Stromal cell of bone marrow (primary cell): ENCODE data around the gene SERPINA5.

Experiments
- DNase-seq: peaks from one replicate; pipeline ENCODE4 v3.0.0-alpha.2; 2012; ENCODE audit warnings: low read depth

Gene SERPINA5, protein sequence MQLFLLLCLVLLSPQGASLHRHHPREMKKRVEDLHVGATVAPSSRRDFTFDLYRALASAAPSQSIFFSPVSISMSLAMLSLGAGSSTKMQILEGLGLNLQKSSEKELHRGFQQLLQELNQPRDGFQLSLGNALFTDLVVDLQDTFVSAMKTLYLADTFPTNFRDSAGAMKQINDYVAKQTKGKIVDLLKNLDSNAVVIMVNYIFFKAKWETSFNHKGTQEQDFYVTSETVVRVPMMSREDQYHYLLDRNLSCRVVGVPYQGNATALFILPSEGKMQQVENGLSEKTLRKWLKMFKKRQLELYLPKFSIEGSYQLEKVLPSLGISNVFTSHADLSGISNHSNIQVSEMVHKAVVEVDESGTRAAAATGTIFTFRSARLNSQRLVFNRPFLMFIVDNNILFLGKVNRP

DNA sequence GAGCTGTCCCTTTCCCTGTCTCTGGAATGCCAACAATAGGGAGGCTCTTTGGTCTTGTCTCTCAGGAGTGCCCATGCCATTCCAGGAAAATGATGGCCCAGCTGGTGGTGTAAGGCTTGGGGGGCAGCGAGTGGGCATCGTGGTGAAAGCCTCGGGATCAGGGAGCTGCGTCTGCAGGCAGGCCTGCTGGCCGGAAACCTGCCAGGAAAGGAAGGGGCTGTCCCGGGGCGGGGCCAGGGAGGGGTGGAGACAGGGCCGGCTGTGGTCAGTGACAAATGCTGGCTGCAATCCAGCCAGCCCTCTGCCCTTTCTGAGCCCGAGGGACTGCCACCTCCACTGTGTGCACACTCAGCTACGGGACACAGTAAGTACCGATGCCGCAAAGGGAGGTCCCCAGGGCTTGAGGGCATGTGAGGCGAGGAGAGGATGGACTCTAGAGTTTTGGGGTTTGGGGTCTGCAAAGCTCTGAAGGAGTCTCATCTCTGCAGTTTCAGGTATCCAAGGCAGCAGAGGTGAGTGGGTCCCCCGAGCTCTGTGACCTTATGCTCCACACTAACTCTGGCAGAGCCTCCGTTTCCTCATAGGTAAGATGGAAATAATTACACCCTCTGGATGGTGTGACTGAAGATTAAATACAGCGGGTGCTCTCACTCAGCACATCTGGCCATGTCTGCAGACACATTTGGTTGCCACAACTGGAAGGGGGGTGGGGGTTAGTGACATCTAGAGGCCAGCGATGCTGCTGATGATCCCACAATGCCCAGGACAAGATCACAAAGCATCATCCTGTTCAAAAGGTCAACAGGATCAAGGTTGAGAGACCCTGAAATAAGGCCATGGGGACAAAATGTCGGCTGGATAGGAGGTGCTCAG, at the start of gene SERPINA5:
SERPINA5 (plus strand) TSS at position 300 of the 873 bp plus-strand sequence. CDS start 5,937 bp downstream, outside the sequence.
- DNase-seq, result no peak

DNA sequence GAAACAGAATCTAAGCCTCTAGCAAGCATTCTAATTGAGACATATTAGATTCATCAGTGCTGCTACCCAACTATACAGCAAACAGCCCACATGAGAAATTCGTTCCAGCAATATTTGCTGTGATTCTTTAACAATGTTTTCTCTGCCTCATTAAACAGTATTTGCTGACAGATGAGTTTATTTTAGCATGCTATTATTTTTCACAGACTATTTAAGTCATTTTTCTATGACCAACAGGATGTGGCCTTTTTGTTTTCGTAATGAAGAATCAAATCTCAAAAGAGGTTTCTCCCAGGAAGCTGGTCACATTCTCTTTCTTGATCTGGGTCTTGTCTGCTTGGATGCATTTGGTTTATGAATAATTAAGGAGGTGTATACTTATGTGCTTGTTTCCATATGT, 48.8 kb upstream of the SERPINA5 start:
- DNase-seq, result peak; percentile 9

DNA sequence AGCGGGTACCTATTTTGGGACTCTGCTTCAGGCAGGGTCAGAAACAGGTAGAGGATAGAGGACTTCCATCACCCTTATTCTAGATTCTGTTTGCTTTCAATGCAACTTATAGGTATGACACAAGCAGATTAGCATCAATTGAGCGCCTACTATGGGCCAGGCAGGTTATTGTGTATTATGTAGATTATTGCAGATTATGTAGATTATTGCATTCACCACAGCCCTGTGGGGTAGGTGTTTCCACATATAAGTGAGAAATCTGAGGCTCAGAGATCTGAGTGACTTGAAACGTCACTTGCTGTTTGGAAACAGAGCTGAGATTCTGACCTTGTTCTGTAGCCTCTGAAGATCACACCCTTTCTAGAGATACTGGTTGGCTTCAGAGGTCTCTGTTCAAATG, 45.7 kb upstream of the SERPINA5 start:
- DNase-seq, result no peak

DNA sequence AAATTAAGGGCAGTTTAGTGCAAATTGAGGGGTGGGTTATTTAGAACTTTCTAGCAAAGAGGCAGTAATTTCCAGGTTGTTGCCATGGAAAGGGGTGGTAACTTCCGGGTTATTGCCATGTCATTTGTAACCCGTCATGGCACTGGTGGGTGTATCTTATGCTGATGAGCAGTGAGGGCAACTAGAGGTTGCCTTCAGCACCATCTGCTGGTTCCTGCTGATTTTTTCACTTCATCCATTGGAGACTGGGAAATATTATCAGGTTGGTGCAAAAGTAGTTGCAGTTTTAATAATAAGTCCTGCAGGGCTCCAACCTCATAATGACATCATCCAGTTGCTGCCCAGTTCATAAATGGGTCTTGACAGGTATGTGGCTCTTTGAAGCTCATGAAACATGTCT, 44.4 kb upstream of the SERPINA5 start:
- no peak for DNase-seq

DNA sequence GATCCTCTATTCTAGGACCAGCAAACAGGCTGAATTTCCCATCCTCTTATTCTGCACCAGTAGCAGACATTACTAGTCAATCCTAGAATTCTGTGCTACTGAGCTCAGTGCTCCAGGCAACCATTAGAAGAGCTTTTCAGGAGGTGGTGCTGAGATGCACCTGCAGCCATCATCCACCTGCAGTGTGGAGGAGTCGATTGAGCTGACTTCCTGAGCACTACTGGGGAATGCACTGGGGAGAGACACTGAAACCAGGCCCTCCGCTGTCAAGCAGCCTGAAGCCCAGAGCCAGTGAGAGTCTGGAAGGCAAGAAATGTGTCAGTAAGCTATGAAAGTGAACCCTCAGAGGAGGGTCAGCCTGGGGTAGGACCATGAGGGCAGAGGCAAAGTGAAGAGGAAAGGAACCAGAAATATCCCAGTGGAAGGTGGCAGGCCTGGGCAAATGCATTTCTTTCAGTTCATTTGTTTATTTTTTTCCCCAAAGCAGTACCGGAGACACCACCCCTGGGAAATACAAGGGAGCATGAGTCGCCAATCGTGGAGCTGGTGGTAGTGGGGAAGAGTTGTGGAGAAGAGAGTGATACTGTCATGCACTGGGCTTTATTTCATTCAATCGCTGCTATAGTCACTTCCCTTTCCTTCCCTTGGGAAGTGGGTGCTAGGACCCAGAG, 43.0 kb upstream of the SERPINA5 start:
- no peak for DNase-seq

DNA sequence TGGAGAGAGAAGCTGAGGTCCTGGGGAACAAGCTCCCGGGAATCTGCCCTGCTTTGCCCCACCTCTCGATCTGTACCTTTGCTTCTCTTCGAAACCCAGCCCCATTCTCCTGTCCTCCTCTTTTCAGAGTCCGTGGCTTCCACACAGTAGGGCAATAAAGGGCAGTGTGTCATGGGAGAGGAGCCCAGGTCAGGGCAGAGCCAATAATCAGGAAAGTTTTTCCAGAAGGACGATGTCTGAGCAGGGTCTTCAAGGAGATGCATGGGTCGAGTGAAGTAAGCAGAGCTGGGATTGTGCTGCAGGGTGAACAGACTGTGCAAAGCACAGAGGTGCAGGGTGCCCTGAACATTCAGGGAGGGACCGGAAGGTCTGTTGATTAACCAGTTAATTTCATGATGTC, 42.0 kb upstream of the SERPINA5 start:
- no peak for DNase-seq

DNA sequence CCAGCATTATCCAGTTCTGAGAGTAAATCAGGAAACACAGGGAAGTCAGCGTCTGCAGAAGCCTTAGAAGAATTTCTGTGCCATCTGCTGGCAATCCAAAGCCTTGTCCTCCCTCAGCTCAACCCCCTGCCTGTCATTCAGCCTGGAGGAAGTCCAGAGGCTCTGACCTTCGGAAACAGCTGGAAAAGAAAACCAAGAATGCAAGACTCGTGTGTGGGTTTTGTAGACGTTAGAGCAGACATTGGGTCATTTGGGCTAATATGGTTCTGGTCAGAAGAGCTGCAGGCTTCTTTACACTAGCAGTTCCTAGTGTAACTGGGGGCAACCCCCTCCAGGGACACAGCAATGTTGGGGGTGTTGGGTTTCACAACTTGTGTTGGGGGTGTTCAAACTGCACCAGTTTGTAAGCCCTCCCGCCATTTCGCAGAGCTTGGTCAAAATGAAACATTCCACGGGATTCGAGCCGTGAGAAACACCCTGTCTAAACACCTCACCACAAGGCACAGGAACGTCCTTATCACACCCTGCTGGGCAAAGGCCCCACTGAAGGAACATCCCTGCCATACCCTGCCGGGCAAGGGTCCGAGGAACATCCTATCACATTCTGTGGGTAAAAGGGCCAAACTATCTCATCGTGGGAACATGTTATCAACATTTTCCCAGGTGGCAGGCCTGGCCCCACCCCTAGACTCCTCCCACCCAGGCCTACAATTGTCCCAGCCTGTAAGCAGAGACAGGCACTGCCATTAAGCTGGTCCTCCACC, 41.0 kb upstream of the SERPINA5 start:
- peak; percentile 31 for DNase-seq

DNA sequence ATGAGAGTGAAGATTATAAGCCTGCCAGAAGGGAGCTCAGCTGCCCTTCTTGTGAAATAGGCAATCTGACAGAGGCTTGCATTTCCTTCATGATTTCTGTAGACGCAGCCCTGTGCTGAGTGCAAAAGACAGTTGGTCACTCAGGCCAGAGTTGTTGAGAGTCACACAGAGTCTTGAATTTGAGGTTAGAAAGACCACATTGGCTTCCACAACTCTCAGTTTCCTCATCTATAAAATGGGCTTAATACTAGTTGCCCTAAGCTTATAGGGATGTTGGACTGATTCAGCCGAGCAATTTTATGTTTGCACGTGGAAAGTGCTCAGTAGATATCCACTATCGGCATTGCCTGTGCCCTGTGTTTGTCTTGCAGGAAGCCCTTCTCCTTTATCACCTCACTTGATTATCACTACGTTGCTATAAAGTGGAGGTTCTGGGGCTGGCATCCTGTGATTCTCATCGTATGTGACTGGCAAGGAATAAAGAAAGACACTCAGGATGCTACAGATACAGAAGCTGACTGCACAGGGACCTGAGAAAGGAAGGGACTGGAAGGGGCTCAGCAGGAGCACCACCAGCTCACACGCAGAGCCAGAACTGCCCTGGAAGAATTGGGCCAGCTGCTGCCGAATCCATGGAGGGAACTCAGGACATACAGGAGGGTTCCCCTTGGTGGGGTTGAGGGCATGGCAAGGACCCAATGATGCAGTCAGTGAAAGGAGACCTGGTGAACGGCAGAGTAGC, 39.8 kb upstream of the SERPINA5 start:
- DNase-seq, result no peak

DNA sequence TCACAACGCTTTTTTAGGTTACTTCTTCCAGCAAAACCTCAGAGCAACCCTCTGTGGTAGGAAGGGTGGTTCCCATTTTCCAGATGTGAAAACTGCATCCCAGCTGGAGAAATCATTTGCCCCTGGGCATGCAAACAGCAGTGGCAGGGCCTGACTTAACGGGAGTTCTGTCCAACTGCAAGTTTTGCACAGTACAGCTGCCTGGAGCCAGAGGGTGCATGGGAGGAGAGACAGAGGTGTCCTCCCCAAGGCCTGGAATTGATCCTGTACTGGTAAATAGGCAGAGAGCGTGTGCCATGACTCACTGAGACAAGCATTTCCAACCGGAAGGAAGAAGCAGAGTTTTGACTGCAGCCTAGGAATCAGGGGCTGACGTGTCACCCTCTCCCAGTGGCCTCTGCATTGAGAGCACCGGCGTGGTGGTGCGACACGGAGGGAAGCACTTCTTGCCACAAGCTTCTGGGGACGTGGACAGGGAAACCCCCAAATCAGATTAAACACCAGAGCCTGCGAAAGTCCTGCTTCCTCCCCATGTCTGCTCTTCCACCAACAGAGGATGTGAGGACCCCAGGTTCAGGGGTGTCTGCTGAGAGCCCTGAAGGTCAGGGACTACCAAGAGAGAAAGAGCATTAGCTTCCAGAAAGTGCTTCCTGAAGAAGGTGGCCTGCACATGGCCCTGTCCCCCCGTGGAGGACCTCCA, 39.0 kb upstream of the SERPINA5 start:
- DNase-seq, result no peak

DNA sequence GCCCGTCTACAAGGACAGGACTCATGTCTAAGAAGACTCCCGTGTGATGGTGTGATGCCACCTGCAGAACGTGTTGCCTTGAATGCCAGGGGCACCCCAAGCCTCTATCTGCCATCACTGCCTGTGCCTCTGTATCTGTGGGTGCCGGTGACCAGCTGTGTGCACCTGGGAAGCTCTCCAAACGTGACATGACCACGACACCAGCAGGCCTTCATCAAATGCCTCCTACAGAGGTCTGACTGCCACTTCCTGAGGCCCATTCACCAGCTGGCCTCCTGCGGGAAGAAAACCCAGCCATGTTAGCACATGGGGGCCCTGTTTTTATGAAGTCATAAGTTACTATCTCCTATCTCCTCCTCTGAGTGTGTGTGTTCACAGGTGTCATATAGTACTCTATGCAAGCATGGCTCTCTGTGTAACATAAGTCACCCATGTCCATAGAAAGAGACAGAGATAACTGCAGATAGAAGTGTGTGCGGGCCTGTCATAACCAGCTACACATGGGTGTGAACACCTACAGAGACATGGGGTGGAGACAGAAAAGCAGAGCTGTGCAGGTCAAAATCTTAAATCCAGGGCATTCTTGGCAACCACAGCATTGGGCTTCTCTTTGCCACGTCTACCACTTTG, 38.3 kb upstream of the SERPINA5 start:
- DNase-seq, result no peak

DNA sequence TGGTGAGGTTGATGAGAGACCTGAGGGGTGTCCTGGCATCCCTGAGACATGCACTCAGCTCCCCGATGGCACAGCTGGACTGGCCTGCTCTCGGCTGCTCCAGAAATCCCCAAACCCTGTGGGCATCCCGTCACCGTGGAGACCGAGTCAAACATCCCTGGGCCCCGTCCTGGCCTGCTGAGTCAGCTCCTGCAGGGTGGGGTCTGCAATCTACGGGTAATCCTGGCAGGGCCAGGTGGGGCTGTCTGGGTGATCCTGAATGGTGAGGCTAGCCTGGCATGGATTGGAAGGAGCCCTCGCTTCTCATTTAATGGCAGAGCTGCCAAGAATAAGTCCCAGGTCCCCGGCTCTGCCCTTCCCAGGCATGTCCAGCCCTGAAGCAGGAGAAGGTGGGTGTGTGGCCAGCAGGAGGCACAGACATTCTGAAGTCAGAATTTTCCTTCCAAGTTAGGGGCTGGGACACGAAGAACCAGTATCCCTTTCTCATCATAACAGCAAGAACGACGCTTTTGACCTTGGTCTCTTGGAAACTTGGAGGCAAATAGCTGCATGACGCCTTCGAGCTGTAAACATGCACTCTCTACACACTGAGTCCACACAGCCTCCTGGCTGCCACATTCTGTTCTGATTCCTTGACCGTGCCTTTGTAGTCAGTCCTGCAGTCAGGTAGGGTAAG, 37.6 kb upstream of the SERPINA5 start:
- no peak for DNase-seq

DNA sequence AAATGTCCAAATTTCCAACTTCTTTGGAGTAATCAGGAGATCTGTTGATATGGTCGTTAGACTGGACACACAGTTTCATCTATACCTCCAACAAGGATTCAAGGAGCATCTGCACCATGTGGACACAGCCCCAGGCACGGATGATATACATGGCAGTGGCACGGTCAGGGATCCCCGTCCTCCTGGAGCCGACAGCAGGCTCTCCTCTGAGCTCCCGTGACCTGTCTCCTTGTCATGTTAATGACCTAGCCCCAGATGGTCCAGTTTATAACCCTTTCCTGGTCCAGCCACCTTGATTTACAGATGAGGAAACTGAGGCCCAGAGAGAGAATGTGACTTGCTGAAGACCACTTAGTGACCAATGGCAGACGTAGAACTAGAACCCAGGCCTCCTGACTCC, 36.5 kb upstream of the SERPINA5 start:
- no peak for DNase-seq

DNA sequence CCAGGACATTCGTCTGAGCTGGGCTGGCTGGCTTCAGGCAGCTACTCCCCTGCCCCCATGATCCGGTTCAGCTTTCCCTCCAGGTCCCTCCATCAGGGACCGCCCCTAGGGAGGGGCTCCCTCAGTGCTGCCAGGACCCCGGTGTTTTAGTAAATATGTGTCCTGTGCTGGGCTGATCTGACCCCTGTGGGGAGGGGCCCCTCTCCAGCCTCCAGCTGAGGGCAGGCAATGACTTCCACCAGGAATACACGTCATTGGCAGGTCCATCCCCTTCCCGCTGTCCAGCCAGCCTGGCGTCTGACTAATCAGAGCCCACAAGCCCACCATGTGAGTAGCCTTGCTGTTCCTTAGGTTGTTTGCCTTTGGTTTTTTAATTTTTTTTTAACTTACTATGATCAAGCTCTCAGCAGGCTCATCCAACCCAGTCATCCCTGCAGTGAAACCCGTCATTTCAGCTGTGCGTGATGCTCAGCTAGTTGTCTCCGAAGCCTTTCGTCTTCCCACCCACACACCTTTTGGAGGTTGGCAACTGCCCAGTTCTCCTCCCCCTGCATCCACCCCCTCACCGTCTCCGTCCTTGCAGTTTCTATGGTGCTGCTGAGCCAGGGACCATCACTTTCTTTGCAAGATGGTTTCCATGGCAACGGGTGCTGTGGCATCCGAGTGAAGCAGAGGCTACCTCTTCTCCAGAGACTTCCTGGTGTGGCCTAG, 35.9 kb upstream of the SERPINA5 start:
- no peak for DNase-seq

DNA sequence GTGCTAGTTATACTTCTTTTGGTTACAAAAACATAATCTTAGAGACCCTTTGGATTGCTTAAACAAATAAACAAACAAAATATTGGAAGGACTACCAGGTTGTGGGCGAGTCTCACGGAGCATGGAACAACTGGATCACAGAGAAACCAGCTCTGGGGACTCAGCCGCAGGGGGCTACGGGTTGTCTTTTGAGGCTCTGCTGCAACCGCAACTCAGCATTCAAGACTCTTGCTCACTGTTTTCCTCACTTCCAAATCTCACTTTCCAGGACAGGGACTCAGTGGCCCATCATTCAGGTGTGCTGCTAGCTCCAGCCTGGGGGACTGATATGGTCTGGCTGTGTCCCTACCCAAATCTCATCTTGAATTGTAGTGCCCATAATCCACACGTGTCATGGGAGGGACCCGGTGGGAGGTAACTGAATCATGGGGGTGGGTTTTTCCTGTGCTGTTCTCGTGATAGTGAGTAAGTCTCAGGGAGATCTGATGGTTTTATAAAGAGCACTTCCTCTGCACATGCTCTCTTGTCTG, 34.0 kb upstream of the SERPINA5 start:
- no peak for DNase-seq

DNA sequence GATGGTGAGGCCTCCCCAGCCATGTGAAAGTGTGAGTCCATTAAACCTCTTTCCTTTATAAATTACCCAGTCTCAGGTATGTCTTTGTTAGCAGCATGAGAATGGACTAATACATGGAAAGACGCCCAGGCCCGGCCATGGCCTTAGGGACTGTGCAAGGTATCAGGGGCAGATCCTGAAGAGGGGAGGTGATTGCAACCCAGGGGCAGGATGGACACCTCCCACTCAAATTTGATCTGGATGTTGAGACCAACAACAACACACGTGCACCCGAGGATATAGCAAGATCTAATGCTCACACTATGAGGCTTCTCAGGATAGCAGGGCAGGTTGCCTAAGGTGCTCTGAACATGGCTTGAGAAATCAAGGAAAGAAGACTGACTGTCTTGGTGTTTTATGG, 33.5 kb upstream of the SERPINA5 start:
- no peak for DNase-seq

DNA sequence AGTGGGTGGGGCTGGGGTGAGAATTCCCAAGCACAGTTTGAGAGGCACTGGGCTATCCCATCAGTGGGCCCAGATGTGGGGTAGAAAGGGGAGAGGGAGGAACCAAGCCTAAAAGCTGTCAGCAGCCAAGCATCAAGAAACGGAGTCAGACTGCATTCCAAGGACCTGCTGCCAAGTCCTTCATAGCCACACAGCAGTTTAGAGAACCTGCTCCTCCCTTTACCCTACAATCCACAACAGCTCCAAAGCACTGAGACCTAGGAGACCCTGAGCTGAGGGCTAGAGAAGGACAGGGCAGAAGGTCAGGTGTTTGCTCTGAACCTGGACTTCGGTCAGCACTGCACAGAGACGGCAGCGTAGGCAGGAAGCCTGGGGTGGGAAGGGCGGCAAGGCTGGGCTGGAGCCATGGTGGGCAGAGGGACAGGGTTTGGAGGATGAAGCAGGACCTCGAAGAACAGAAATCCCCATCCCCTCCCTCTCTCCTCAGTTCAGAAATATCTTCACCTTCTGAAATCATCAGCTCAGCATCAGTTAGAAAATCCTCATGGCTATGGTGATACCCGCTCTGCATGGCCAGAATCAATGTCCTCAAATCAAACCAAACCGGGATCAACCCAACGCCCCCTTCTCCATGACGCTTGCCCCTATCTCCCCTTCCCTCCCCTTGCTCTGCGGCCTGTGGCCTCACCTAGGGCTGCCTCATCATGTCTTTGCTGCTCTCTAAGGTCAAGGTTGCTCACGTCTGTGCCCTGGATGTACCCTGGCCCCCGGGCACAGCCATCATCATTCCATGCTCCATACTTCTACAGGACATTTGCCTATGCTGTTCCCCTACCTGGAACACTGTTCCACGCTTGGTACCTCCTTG, 32.9 kb upstream of the SERPINA5 start:
- no peak for DNase-seq
